GM12892 (cell line): ENCODE data around the gene OBSCN.

ENCODE experiments used
- POLR2A ChIP-seq: IDR thresholded peaks from 2 replicates; pipeline ENCODE4 v1.6.1; 2011; ENCODE audit warnings: low read depth, low read length, control low read depth
- POLR2AphosphoS5 ChIP-seq: IDR thresholded peaks from 2 replicates; pipeline ENCODE4 v1.6.1; 2011; ENCODE audit warnings: low read depth, low read length, control low read depth

- TF ChIP-seq POLR2A (no peak), POLR2AphosphoS5 (no peak)
Measured at GRCh38 chr1:228161866-228162265, 46.0 kb upstream of the OBSCN start.
